ENCODE data around the gene LSP1.

GRCh38 chr11:1916132-1916985 lies 63.5 kb downstream of the LSP1 start:
- TF ChIP-seq CTCF (IDR thresholded peaks at IDR 0.05) (no peak), POLR2A (IDR thresholded peaks at IDR 0.05; ENCODE audit: low read depth) (no peak), POLR2AphosphoS5 (IDR thresholded peaks at IDR 0.05) (no peak), EP300 (IDR thresholded peaks at IDR 0.05) (no peak)
